Left cardiac atrium (tissue), 4 donors: ENCODE results near the gene PERP. TPM values are rescaled to one million over a fixed set of nuclear protein-coding genes. Genes with fewer than 3 reads are reported as not detected.
"Not testable (repeated sequence)": the region's sequence is repeated elsewhere in the genome, so short reads cannot be mapped to it uniquely, and the experiment has no call there.

Experiments
- ATAC-seq, 2 donors: fragments of 200-7000 bp; cut with Tn5 transposase; one replicate each; pipeline ENCODE4 v1.9.1; 2020; ENCODE audit warnings: mild to moderate bottlenecking in 2 of 2, moderate library complexity in 2 of 2
- DNase-seq: peaks from one replicate; pipeline ENCODE4 v3.0.0-alpha.2; 2020
- intact Hi-C, 2 donors: fragments of 100-400 bp; cut with DNase I; formaldehyde crosslinking; loops; one replicate each; pipeline versions ENCODE4 v1.14.1 to v1.15.1; 2022 to 2023
- total RNA-seq, 2 donors: library from RNA; stranded (reverse); fragmentation: NEBNext Ultra II Directional; extraction: Animal tissue kit (Norgen Biotek cat#: 25700); gene quantifications; one replicate each; pipeline ENCODE4 v1.2.1, GENCODE V29; 2021
- donor health status: DM: no; HTN: yes; CAD: no.
- donor health status: DM: no; HTN: yes; CAD: no; lungs with severe emphysema.
- donor health status: DM: yes; HTN: yes; CAD: no.
- donor health status: Dilated cardiomyopathy.

PERP gene
- total RNA-seq, 2 donors from 2014 or later, result 36.7 to 45.6 TPM

GRCh38 chr6:138084904-138085838 lies 22.0 kb downstream of the PERP start:
- intact Hi-C loops, result no loop called here
- ATAC-seq (no peak), DNase-seq (no peak)

GRCh38 chr6:138082232-138082631 lies 25.0 kb downstream of the PERP start:
- intact Hi-C loops, result no loop called here
- ATAC-seq (no peak), DNase-seq (no peak)

GRCh38 chr6:138079556-138079955 lies 27.7 kb downstream of the PERP start:
- ATAC-seq, intact Hi-C loops, DNase-seq: not testable (repeated sequence)

- intact Hi-C loops, result no loop called here
- DNase-seq, result no peak
- ATAC-seq, result no peak
Measured at GRCh38 chr6:138078491-138078890, 28.7 kb downstream of the PERP start.

GRCh38 chr6:138073264-138073663 lies 34.0 kb downstream of the PERP start:
- DNase-seq, result no peak
- intact Hi-C loops, result no loop called here
- no peak for ATAC-seq

- intact Hi-C loops, result no loop called here
- no peak for DNase-seq
- ATAC-seq, result no peak
Measured at GRCh38 chr6:138063726-138064125, 43.5 kb downstream of the PERP start.

- ATAC-seq (no peak), DNase-seq (no peak)
- intact Hi-C loops, result no loop called here
Measured at GRCh38 chr6:138054982-138055381, 52.2 kb downstream of the PERP start.

GRCh38 chr6:138052783-138053182 lies 54.4 kb downstream of the PERP start:
- ATAC-seq (no peak), DNase-seq (no peak)
- intact Hi-C loops, result no loop called here

- no peak for DNase-seq
- peak in 1 of 2 donors; percentile 41 for ATAC-seq
- intact Hi-C loops, result no loop called here
Measured at GRCh38 chr6:138044972-138045371, 62.2 kb downstream of the PERP start.

- intact Hi-C loops, result no loop called here
- no peak for ATAC-seq
- DNase-seq, result no peak
Measured at GRCh38 chr6:138044458-138044857, 62.8 kb downstream of the PERP start.

Other genes starting within 250 kb of the PERP start
- gene TNFAIP3, start 240.2 kb downstream of the PERP start, total RNA-seq, result 10 to 100 TPM; 10.9 to 13.6 TPM
- gene ARFGEF3, start 54.5 kb upstream of the PERP start, total RNA-seq, result 1 to 10 TPM; 1.4 to 2.7 TPM
- not detected for gene PBOV1, start 111.1 kb upstream of the PERP start, total RNA-seq